HG03378 (cell line): ENCODE measurements around the gene FHL1.

Experiments
- ATAC-seq: cut with Tn5 transposase; IDR thresholded peaks from one replicate; pipeline ENCODE4 v1.9.1; 2021; ENCODE audit warnings: mild to moderate bottlenecking, moderate library complexity; ENCODE audit not compliant: unreplicated experiment

Gene FHL1

GRCh38 chrX:136250191-136251040, 103.1 kb downstream of the FHL1 start:
- ATAC-seq, result peak; percentile 29

DNA sequence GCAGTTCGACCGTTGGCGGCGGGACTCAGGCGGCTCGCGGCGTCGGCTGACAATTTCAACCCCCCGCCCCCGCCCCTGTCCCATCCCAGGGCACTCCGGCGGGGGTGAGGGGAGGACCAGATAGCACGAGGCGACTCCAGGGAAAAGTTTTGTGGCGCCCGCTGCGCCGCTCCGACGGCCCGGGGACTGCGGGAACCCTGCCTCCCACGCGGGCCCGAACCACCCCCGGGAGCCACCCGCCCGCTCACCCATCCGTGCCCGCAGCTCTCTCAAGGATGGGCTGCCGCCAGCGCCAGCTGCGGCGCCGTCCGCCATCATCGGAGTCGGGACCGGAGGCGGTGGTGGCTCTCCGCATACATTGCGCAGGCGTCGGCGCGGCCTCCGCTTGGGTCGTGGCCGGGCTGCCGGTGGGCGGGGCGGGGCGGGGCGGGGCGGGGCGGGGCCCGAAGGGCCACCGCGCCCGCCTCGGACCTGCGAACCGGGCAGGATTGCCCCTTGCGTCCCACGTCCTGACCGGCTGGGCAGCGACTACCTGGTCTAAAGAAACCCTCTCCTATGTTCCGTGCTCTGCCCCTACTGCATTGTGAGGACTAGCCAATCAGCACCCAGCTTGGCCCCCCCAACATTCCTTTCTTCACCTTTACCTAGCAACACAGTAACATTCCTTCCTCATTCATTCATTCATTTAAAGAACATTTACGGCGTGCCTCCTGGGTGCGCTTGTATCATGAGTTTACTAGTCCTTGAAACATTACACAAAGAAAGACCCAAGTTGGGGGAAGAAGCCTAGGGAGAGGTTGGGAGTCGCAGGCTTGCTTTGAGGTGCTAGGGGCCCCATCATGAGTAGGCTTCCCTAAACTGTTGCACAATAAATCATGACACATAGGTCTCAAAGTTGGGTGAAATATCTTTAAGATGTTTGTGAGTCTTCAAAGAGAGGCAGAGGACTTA, 104.0 kb downstream of the FHL1 start, which contains the start of gene MAP7D3:
MAP7D3 (minus strand) TSS at position 360 of the 951 bp plus-strand sequence; CDS start at position 318, 42 bp downstream.
- peak; percentile 58 for ATAC-seq

DNA sequence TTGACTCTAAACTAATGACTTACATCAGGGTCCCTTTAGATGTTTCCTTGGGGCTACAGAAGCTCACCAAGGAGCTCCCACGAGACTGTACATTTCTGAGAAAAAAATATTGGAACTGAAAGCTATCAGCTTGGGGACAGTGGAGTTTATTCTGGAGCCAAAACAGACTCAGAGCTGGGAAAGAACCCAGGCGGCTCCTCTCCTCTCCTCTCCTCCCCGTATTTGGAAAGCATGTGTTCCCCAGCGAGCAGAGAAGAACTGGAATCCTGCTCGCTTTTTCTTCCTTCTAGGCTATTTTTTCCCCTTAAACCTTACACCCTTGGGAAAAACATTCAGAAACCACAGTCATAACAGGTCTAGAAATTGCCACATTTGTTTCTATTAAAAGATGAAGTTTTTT, 108.2 kb downstream of the FHL1 start:
- no peak for ATAC-seq

GRCh38 chrX:136256026-136256425, 108.7 kb downstream of the FHL1 start:
- ATAC-seq, result no peak

DNA sequence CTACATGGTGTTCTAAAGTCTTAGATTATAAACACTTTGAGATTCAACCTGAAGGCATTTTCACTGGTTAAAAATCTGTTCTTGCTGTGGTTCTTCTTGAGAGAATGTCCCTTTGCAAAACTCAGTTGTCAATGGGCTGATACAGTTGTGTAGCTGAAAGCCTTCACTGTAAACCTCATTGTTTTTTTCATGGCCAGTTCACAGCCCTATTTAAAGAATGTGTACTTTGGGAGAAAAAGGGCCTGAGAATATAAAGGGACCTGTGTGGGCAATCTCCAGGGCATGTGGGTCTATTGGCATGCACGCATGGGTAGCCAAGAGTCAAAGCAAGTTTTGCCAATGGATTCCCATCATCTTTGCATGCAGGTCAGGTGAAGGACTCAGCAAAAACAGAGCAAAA, 111.6 kb downstream of the FHL1 start:
- ATAC-seq, result no peak

GRCh38 chrX:136259543-136259942, 112.2 kb downstream of the FHL1 start:
- no peak for ATAC-seq

DNA sequence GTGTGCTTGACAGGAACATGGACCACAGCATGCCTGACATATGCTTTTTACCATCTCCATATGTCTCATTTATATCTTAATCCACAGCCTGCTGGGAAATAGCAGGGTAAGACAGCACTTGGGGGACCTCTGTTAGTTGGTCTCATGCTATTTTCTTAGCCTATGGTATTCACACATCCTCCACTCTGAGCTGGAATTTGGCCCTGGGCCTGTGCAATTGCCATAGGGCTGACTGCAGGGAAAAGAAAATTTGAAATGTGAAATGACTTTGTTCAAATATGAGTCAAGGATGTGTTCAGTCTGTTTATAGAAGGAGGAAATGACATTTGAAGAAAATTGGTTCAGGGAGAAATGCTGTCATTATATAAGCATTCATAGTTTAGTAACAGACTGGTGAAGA, 113.4 kb downstream of the FHL1 start:
- ATAC-seq, result no peak
